HepG2 (cell line): ENCODE data around the gene COL9A3. TPM values are rescaled to one million over a fixed set of nuclear protein-coding genes. Genes with fewer than 3 reads are reported as not detected.
A peak's percentile ranks its signal among the peaks of the same experiment; 100 is the strongest.

Experiments used
- ATAC-seq: fragments of 200-7000 bp; cut with Tn5 transposase; 3 replicates; pipeline ENCODE4 v1.9.1; 2020; ENCODE audit warnings: mild to moderate bottlenecking, moderate library complexity
- BruUV-seq: library from RNA; stranded (reverse); fragments of 400-500 nt; replicated peaks from 2 replicates; lab custom pipeline; 2021; lab: Mats Ljungman, UMichigan
- CTCF ChIA-PET: fragments of 300-600 bp; formaldehyde crosslinking; extraction: SDS; loops from one replicate; lab custom pipeline; 2021; ENCODE audit warnings: low total read pairs, inconsistent platforms, low intra/inter-chr PET ratio; lab: Yijun Ruan, JAX
- POLR2A ChIA-PET: fragments of 350-600 bp; sonication (Branson Sonifier 250); formaldehyde crosslinking; loops from one replicate; lab custom pipeline; 2020; ENCODE audit warnings: antibody characterized with exemption, inconsistent platforms; lab: Yijun Ruan, JAX
- DNase-seq: peaks from one replicate; pipeline ENCODE4 v3.0.0-alpha.2; 2015; ENCODE audit warnings: low spot score
- FAIRE-seq: peaks from 3 replicates; lab custom pipeline; 2011; peaks lifted over from hg19 to GRCh38; lab: Jason Lieb, UNC
- H2AFZ ChIP-seq: one replicate; pipeline ENCODE4 v1.6.1; 2011; ENCODE audit warnings: low read length, inconsistent platforms
- H3K27ac ChIP-seq: fragments of 300-600 bp; 3 replicates; pipeline ENCODE4 v1.8.0; 2011; ENCODE audit warnings: mixed run types, mild to moderate bottlenecking, mixed read lengths, low read length, inconsistent platforms; ENCODE audit not compliant: insufficient read depth; ENCODE audit errors: extremely low read length
- H3K27me3 ChIP-seq, 2 experiments: fragments of 200-600 bp in 1 of 2; 2 replicates in 1 of 2; 3 replicates in 1 of 2; pipeline versions ENCODE4 v1.6.0 to v1.8.0; 2011; ENCODE audit warnings: low read length in 2 of 2, mild to moderate bottlenecking in 2 of 2, moderate library complexity in 2 of 2, inconsistent platforms in 1 of 2; ENCODE audit not compliant: insufficient read depth in 2 of 2, control insufficient read depth in 1 of 2
- H3K36me3 ChIP-seq, 2 experiments: fragments of 200-600 bp in 1 of 2; replicated peaks in 1 of 2; 2 replicates in 1 of 2; 3 replicates in 1 of 2; pipeline versions ENCODE4 v1.5.1 to v1.8.0; 2011; ENCODE audit warnings: low read length in 2 of 2, inconsistent platforms in 1 of 2; ENCODE audit not compliant: insufficient read depth in 2 of 2, control insufficient read depth in 1 of 2
- H3K4me1 ChIP-seq: 2 replicates; pipeline ENCODE4 v1.5.1; 2012; ENCODE audit warnings: low read length, inconsistent platforms; ENCODE audit not compliant: insufficient read depth
- H3K4me2 ChIP-seq: 2 replicates; pipeline ENCODE4 v1.6.0; 2011; ENCODE audit warnings: low read depth, low read length, inconsistent platforms
- H3K4me3 ChIP-seq, 3 experiments: fragments of 200-600 bp in 1 of 3; sonication (generic), shearing (Covaris generic) in 1 of 3; replicated peaks in 1 of 3; 2 replicates each; pipeline ENCODE4 v1.5.1; 2011 to 2016; ENCODE audit warnings: low read length in 3 of 3, inconsistent platforms in 2 of 3, low read depth in 2 of 3, mild to moderate bottlenecking in 2 of 3, control low read depth in 1 of 3, mixed read lengths in 1 of 3; ENCODE audit not compliant: insufficient read depth in 1 of 3
- H3K79me2 ChIP-seq: one replicate; pipeline ENCODE4 v1.6.1; 2011; ENCODE audit warnings: low read length, inconsistent platforms; ENCODE audit not compliant: insufficient read depth
- H3K9ac ChIP-seq: 2 replicates; pipeline ENCODE4 v1.6.0; 2011; ENCODE audit warnings: mild to moderate bottlenecking, low read depth, low read length, inconsistent platforms; ENCODE audit not compliant: insufficient read depth
- H3K9me3 ChIP-seq: 2 replicates; pipeline ENCODE4 v1.5.1; 2012; ENCODE audit warnings: mild to moderate bottlenecking, low read length
- H4K20me1 ChIP-seq: 2 replicates; pipeline ENCODE4 v1.6.0; 2011; ENCODE audit warnings: inconsistent platforms, mild to moderate bottlenecking, low read length, moderate library complexity; ENCODE audit not compliant: insufficient read depth
- AGO2 ChIP-seq: fragments of 200-400 bp; formaldehyde crosslinking; optimal IDR thresholded peaks from 2 replicates; pipeline ENCODE3; 2017; ENCODE audit warnings: mild to moderate bottlenecking, low read depth, low read length, moderate library complexity
- BRD4 ChIP-seq: sonication (generic); formaldehyde crosslinking; IDR thresholded peaks from 2 replicates; pipeline ENCODE4 v1.4.0; 2020; ENCODE audit warnings: missing genetic modification reagents
- HIVEP1 ChIP-seq: sonication (generic); formaldehyde crosslinking; IDR thresholded peaks from 2 replicates; pipeline ENCODE4 v1.4.0; 2020; ENCODE audit warnings: mild to moderate bottlenecking, missing genetic modification reagents
- HNRNPH1 ChIP-seq: fragments of 200-400 bp; formaldehyde crosslinking; optimal IDR thresholded peaks from 2 replicates; pipeline ENCODE3; 2017; ENCODE audit warnings: mild to moderate bottlenecking, low read depth, low read length
- MED8 ChIP-seq: sonication (generic); formaldehyde crosslinking; IDR thresholded peaks from 2 replicates; pipeline ENCODE4 v1.8.1; 2023; ENCODE audit warnings: mild to moderate bottlenecking, missing genetic modification reagents; ENCODE audit not compliant: insufficient replicate concordance
- SALL2 ChIP-seq: sonication (generic); formaldehyde crosslinking; IDR thresholded peaks from 2 replicates; pipeline ENCODE4 v1.8.1; 2023; ENCODE audit warnings: mild to moderate bottlenecking, missing genetic modification reagents, inconsistent platforms
- ZNF121 ChIP-seq: sonication (generic); formaldehyde crosslinking; IDR thresholded peaks from 2 replicates; pipeline ENCODE4 v1.5.0; 2020; ENCODE audit warnings: mild to moderate bottlenecking, missing genetic modification reagents
- ZNF513 ChIP-seq: sonication (generic); formaldehyde crosslinking; conservative IDR thresholded peaks from 2 replicates; pipeline ENCODE4 v1.5.0; 2020; ENCODE audit warnings: missing genetic modification reagents
- ZSCAN30 ChIP-seq: sonication (generic); formaldehyde crosslinking; IDR thresholded peaks from 2 replicates; pipeline ENCODE4 v1.5.0; 2020; ENCODE audit warnings: mild to moderate bottlenecking, missing genetic modification reagents
- WGBS: methylation state at CpG from one replicate; pipeline ENCODE4 v1.1.6; 2017; ENCODE audit warnings: low lambda C conversion rate; 5-methylcytosine and 5-hydroxymethylcytosine counted together
- in situ Hi-C: cut with HindIII; loops from 2 replicates; pipeline ENCODE4 v1.10.0; 2017; ENCODE audit warnings: low pct_unique_long_range_greater_than_20kb; ENCODE audit not compliant: extremely low pct_ligation_motif_present
- intact Hi-C: fragments of 100-400 bp; cut with micrococcal nuclease; formaldehyde crosslinking; loops from one replicate; pipeline ENCODE4 v1.10.0; 2022; ENCODE audit not compliant: unreplicated experiment
- polyA plus RNA-seq, 8 experiments: library from polyadenylated mRNA; depleted of rRNA in 3 of 8; stranded (reverse) in 7 of 8; unstranded in 1 of 8; fragments of >200 nt; fragmentation: Illumina TruSeq in 4 of 8; extraction: Trizol in 4 of 8; gene quantifications; 2 replicates each; pipeline versions ENCODE4 v1.2.1 to v1.2.3, GENCODE V29; 2011 to 2016; ENCODE audit warnings: low read depth in 4 of 8, missing spikeins in 1 of 8, mixed read lengths in 1 of 8; ENCODE audit not compliant: insufficient read depth in 1 of 8
- total RNA-seq, 5 experiments: library from RNA; depleted of rRNA; stranded (reverse); fragments of >200 nt; fragmentation: Illumina TruSeq; extraction: Trizol; gene quantifications; 2 replicates each; pipeline ENCODE4 v1.2.3, GENCODE V29; 2016; ENCODE audit warnings: low read depth in 1 of 5
- TF ChIP-seq, protein P1 (sequence below): sonication (generic); formaldehyde crosslinking; IDR thresholded peaks from 2 replicates; pipeline ENCODE4 v1.5.0; 2020; ENCODE audit warnings: mild to moderate bottlenecking, missing genetic modification reagents, moderate library complexity
- TF ChIP-seq, protein P2 (sequence below): sonication (generic); formaldehyde crosslinking; IDR thresholded peaks from 2 replicates; pipeline ENCODE4 v1.4.0; 2020; ENCODE audit warnings: missing genetic modification reagents

COL9A3 gene
- total and polyA plus RNA-seq, 2 of the 13 experiments (the other 11 are each of a cell fraction or from before 2014, with no cell fraction given), result 155 to 204 TPM

GRCh38 chr20:62849431-62849830 lies 32.6 kb downstream of the COL9A3 start:
- Histone ChIP-seq H3K4me2 (no peak overlapping the region), H3K27me3 (no peaks in the 10 kb centered on the region), H3K27ac (no peak overlapping the region), H4K20me1 (no peaks in the 10 kb centered on the region), H3K36me3 (peaks cover 17 to 53% of the 10 kb centered on the region in 2 experiments), H3K4me1 (no peaks in the 10 kb centered on the region), H3K79me2 (no peaks in the 10 kb centered on the region), H2AFZ (no peak overlapping the region), H3K9ac (no peak overlapping the region), H3K4me3 (no peak overlapping the region), H3K9me3 (no peaks in the 10 kb centered on the region)
- no peak for FAIRE-seq
- in situ Hi-C loops (no loop called here), intact Hi-C loops (no loop called here)
- BruUV-seq, result no TSS peak
- POLR2A ChIA-PET, result no interaction called here
- DNase-seq, result no peak
- CTCF ChIA-PET, result no interaction called here
- ATAC-seq, result no peak
- TF ChIP-seq ZNF121 (CRISPR knock-in tag) (peak; percentile 70; the same call in 1 of the 2 replicates), BRD4 (CRISPR knock-in tag) (no peak), ZNF513 (CRISPR knock-in tag) (no peak)

GRCh38 chr20:62850333-62850974 lies 33.6 kb downstream of the COL9A3 start:
- Histone ChIP-seq H3K36me3 (peaks cover 17 to 51% of the 10 kb centered on the region in 2 experiments), H3K9ac (no peak overlapping the region), H3K27ac (no peak overlapping the region), H3K27me3 (no peaks in the 10 kb centered on the region), H3K79me2 (no peaks in the 10 kb centered on the region), H3K4me3 (no peak overlapping the region), H3K4me1 (no peaks in the 10 kb centered on the region), H4K20me1 (no peaks in the 10 kb centered on the region), H2AFZ (no peak overlapping the region), H3K9me3 (no peaks in the 10 kb centered on the region), H3K4me2 (no peak overlapping the region)
- intact Hi-C loops (no loop called here), in situ Hi-C loops (no loop called here)
- CTCF ChIA-PET, result no interaction called here
- DNase-seq, result no peak
- no TSS peak for BruUV-seq
- POLR2A ChIA-PET, result no interaction called here
- peak; percentile 11; the same call in 1 of the 3 replicates for ATAC-seq
- FAIRE-seq, result no peak
- WGBS, result 93% methylated on average over 22 of the region's 22 CpGs
- no peak for TF ChIP-seq ZSCAN30 (CRISPR knock-in tag)
- TF ChIP-seq HNRNPH1, result peak; percentile 57
- TF ChIP-seq, protein P1, sequence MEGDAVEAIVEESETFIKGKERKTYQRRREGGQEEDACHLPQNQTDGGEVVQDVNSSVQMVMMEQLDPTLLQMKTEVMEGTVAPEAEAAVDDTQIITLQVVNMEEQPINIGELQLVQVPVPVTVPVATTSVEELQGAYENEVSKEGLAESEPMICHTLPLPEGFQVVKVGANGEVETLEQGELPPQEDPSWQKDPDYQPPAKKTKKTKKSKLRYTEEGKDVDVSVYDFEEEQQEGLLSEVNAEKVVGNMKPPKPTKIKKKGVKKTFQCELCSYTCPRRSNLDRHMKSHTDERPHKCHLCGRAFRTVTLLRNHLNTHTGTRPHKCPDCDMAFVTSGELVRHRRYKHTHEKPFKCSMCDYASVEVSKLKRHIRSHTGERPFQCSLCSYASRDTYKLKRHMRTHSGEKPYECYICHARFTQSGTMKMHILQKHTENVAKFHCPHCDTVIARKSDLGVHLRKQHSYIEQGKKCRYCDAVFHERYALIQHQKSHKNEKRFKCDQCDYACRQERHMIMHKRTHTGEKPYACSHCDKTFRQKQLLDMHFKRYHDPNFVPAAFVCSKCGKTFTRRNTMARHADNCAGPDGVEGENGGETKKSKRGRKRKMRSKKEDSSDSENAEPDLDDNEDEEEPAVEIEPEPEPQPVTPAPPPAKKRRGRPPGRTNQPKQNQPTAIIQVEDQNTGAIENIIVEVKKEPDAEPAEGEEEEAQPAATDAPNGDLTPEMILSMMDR (CRISPR knock-in tag), result peak; percentile 13; the same call in 1 of the 2 replicates
- peak; percentile 89 for TF ChIP-seq AGO2
- no peak for TF ChIP-seq SALL2 (CRISPR knock-in tag)
- TF ChIP-seq MED8, result peak; percentile 41
- peak; percentile 61 for TF ChIP-seq HIVEP1 (CRISPR knock-in tag)
- TF ChIP-seq, protein P2, sequence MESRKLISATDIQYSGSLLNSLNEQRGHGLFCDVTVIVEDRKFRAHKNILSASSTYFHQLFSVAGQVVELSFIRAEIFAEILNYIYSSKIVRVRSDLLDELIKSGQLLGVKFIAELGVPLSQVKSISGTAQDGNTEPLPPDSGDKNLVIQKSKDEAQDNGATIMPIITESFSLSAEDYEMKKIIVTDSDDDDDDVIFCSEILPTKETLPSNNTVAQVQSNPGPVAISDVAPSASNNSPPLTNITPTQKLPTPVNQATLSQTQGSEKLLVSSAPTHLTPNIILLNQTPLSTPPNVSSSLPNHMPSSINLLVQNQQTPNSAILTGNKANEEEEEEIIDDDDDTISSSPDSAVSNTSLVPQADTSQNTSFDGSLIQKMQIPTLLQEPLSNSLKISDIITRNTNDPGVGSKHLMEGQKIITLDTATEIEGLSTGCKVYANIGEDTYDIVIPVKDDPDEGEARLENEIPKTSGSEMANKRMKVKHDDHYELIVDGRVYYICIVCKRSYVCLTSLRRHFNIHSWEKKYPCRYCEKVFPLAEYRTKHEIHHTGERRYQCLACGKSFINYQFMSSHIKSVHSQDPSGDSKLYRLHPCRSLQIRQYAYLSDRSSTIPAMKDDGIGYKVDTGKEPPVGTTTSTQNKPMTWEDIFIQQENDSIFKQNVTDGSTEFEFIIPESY (CRISPR knock-in tag), result peak; percentile 76
